Endothelial cell (in vitro differentiated cells): ENCODE data around the gene RTP3. TPM values are rescaled to one million over a fixed set of nuclear protein-coding genes. Genes with fewer than 3 reads are reported as not detected.

Source experiments
- DNase-seq: peaks from one replicate; pipeline ENCODE4 v3.0.0; 2021; ENCODE audit warnings: low spot score
- H3K27ac Mint-ChIP-seq: one replicate; pipeline ENCODE4 v1.8.0; 2021; ENCODE audit warnings: mixed read lengths, inconsistent platforms; ENCODE audit not compliant: unreplicated experiment
- H3K27me3 Mint-ChIP-seq: one replicate; pipeline ENCODE4 v1.8.0; 2021; ENCODE audit warnings: mild to moderate bottlenecking, moderate library complexity, mixed read lengths, inconsistent platforms; ENCODE audit not compliant: unreplicated experiment
- H3K36me3 Mint-ChIP-seq: one replicate; pipeline ENCODE4 v1.8.0; 2021; ENCODE audit warnings: mild to moderate bottlenecking, low read depth, mixed read lengths, inconsistent platforms; ENCODE audit not compliant: unreplicated experiment
- H3K4me1 Mint-ChIP-seq: one replicate; pipeline ENCODE4 v1.8.0; 2021; ENCODE audit warnings: mild to moderate bottlenecking, mixed read lengths, inconsistent platforms; ENCODE audit not compliant: unreplicated experiment
- H3K4me3 Mint-ChIP-seq: one replicate; pipeline ENCODE4 v1.8.0; 2021; ENCODE audit warnings: mild to moderate bottlenecking, mixed read lengths, inconsistent platforms; ENCODE audit not compliant: unreplicated experiment
- H3K9me3 Mint-ChIP-seq: one replicate; pipeline ENCODE4 v1.8.0; 2021; ENCODE audit warnings: mixed read lengths, inconsistent platforms; ENCODE audit not compliant: unreplicated experiment
- total RNA-seq: library from RNA; stranded (reverse); fragmentation: NEBNext Ultra II Directional; extraction: Animal tissue kit (Norgen Biotek cat#: 25700); gene quantifications from one replicate; pipeline ENCODE4 v1.2.1, GENCODE V29; 2021; ENCODE audit not compliant: unreplicated experiment
- TF ChIP-seq, protein P1 (sequence below): fragments of 200-600 bp; sonication (generic); IDR thresholded peaks from one replicate; pipeline ENCODE4 v1.5.0; 2021; ENCODE audit warnings: antibody characterized with exemption; ENCODE audit not compliant: unreplicated experiment

The RTP3 gene
- total RNA-seq, 1 donor from 2014 or later = not detected

DNA sequence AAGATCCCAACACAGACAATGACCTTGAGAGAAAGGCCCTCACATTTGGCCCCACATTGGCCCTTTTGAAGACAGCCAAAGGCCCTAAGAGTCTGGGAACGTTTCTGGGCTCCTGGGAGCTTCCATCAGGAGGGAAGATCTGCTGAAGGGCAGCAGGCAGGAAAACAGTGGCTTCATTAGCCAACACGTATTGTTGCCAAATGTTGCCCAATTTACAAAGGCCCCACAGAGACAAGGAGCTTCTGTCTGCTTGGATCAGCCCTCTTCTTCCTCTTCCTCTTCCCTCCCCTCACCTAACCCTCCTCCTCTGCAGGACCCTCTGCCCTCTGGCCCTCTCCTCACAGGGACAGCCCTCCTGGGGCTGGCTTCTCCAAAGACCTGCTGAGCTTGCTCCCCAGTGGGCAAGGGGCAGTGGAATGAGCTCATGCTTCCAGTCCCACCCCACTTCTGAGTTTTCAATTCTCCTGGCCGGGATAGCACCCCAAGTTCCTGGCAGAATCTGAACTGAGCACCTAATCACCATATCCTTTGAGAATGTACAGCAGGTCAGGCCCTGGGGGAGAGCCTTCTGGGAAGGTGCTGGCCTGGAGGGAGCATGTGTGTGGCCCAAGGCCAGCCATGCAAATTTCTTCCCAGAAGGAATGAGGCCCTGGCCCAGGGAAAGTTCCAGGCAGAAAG lies 28.0 kb upstream of the RTP3 start:
- no peak for DNase-seq
- no peaks in the 10 kb centered on the region for H3K4me1 Mint-ChIP-seq
- no peaks in the 10 kb centered on the region for H3K9me3 Mint-ChIP-seq
- H3K27me3 Mint-ChIP-seq = peaks cover 9% of the 10 kb centered on the region
- H3K4me3 Mint-ChIP-seq = no peak overlapping the region
- no peaks in the 10 kb centered on the region for H3K36me3 Mint-ChIP-seq
- TF ChIP-seq, protein P1, sequence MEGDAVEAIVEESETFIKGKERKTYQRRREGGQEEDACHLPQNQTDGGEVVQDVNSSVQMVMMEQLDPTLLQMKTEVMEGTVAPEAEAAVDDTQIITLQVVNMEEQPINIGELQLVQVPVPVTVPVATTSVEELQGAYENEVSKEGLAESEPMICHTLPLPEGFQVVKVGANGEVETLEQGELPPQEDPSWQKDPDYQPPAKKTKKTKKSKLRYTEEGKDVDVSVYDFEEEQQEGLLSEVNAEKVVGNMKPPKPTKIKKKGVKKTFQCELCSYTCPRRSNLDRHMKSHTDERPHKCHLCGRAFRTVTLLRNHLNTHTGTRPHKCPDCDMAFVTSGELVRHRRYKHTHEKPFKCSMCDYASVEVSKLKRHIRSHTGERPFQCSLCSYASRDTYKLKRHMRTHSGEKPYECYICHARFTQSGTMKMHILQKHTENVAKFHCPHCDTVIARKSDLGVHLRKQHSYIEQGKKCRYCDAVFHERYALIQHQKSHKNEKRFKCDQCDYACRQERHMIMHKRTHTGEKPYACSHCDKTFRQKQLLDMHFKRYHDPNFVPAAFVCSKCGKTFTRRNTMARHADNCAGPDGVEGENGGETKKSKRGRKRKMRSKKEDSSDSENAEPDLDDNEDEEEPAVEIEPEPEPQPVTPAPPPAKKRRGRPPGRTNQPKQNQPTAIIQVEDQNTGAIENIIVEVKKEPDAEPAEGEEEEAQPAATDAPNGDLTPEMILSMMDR = no peak
- H3K27ac Mint-ChIP-seq = no peak overlapping the region

- TF ChIP-seq, protein P1 = no peak
- peaks cover 3% of the 10 kb centered on the region for H3K36me3 Mint-ChIP-seq
- H3K9me3 Mint-ChIP-seq = no peaks in the 10 kb centered on the region
- H3K4me3 Mint-ChIP-seq = no peak overlapping the region
- H3K27me3 Mint-ChIP-seq = peaks cover 4% of the 10 kb centered on the region
- no peaks in the 10 kb centered on the region for H3K4me1 Mint-ChIP-seq
- no peak for DNase-seq
- H3K27ac Mint-ChIP-seq = no peak overlapping the region
These were observed 26.9 kb upstream of the RTP3 start for GRCh38 chr3:46470831-46471230.

DNA sequence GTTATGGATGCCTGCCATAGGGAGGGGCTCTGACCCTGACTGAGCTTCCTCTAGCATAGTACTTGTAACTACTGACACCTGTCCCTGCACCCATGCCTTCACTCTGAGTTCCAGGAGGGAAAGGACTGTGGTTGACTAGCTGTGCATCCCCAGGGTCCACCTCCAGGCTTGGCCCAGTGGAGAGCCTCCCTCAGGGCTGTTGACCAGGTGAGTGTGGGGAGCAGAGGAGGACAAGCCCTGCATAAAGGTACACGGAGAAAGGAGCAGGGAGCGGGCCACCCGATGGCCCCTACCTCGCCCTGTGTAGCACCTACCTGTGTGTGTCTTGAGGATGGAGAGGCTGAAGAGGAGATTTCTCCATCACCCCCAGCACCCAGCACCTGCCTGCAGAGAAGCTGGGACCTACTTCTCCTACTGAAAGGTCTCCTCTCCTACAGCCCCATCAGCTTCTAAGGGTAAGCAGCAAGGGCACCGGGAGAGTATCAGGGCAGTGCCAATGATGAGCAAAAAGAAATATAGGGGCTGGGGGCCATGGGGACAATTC lies 26.3 kb upstream of the RTP3 start:
- no peak overlapping the region for H3K4me3 Mint-ChIP-seq
- H3K27me3 Mint-ChIP-seq = peaks cover under 1% of the 10 kb centered on the region
- no peaks in the 10 kb centered on the region for H3K9me3 Mint-ChIP-seq
- no peak for DNase-seq
- no peaks in the 10 kb centered on the region for H3K4me1 Mint-ChIP-seq
- H3K36me3 Mint-ChIP-seq = peaks cover 3% of the 10 kb centered on the region
- H3K27ac Mint-ChIP-seq = no peak overlapping the region
- TF ChIP-seq, protein P1 = no peak

DNA sequence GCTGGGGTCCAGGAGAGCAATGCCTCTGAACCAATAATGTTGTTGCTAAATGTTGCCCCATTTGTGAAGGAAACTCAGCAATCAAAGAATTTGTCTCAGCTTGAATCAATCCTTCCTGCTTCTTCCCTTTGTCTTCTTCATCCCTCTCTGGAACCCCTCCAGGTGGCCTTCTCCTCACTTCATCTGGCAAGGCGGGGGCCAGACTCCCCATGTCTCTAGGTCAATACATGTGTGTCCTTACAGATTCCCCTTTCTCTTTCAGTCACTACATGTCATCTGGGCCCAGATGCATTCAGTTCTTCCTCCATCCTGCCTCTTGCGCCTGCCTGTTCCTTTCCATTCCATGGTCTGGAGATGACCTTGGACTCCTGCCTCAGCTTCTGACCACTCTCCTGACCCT lies 25.0 kb upstream of the RTP3 start:
- H3K4me1 Mint-ChIP-seq = no peaks in the 10 kb centered on the region
- peaks cover 3% of the 10 kb centered on the region for H3K36me3 Mint-ChIP-seq
- H3K27me3 Mint-ChIP-seq = no peaks in the 10 kb centered on the region
- no peak for DNase-seq
- H3K4me3 Mint-ChIP-seq = no peak overlapping the region
- TF ChIP-seq, protein P1 = no peak
- no peaks in the 10 kb centered on the region for H3K9me3 Mint-ChIP-seq
- H3K27ac Mint-ChIP-seq = no peak overlapping the region

GRCh38 chr3:46477145-46477544 lies 20.6 kb upstream of the RTP3 start:
- TF ChIP-seq, protein P1 = no peak
- Mint-ChIP-seq H3K27ac (no peak overlapping the region), H3K4me3 (no peak overlapping the region), H3K36me3 (peaks cover 3% of the 10 kb centered on the region), H3K27me3 (no peaks in the 10 kb centered on the region), H3K9me3 (no peaks in the 10 kb centered on the region), H3K4me1 (peaks cover 13% of the 10 kb centered on the region)
- DNase-seq = no peak
